ENCODE results near the gene CCDC146. TPM values are rescaled to one million over a fixed set of nuclear protein-coding genes. Genes with fewer than 3 reads are reported as not detected.

The CCDC146 gene
- total and polyA plus RNA-seq, 10 of the 15 experiments (the other 5 are each of a cell fraction or from before 2014, with no cell fraction given), result 0.28 to 5.3 (median 1.3) TPM

DNA sequence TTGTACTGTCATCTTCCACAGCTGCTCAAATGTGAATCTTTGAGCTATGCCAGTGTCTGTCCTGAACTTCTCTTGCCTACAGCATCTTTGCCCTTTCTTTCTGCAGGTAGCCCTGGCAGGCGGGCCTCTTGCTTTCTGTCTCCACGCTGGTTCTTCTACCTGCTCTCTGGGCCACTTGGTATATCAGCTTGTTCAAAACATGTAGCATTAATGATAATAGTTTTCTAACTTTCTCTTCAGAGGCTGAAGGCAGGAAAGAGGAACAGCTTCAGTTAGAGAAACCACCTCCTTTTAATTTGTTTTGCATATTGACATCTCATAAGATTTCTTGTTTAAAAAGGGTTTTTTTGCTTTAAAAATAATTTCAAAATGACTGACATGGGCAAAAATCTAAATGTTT is 78.1 kb downstream of the CCDC146 start:
- in situ Hi-C loops (cut with MboI), result no loop called here
- peak overlapping the region; percentile 78 for H2AFZ ChIP-seq (ENCODE audit: control insufficient read depth, low read depth, low read length)
- intact Hi-C loops (cut with micrococcal nuclease; ENCODE audit: unreplicated experiment), result loop anchor here (5.0 kb wide), 1 partner anchor 43 kb away; no protein-coding TSS in a partner anchor
- peak overlapping the region; percentile 98 for H3K4me2 ChIP-seq (ENCODE audit: control insufficient read depth, insufficient read depth)
- no peak for DNase-seq (ENCODE audit: low read depth, low spot score)
- RAD21 ChIA-PET (ENCODE audit: unreplicated experiment), result interaction anchor here (0.7 to 6.4 kb wide), 10 partner anchors 8 to 134 kb away, joined by 3 to 72 read pairs (median 4); no protein-coding TSS in a partner anchor
- CTCF ChIA-PET, result interaction anchor here (1.0 to 5.3 kb wide), 10 partner anchors 9 to 134 kb away, joined by 3 to 67 read pairs (median 4); no protein-coding TSS in a partner anchor
- peak; percentile 49; the same call in 1 of the 2 replicates for TF ChIP-seq PKNOX1 (IDR thresholded peaks at IDR 0.05)
- TF ChIP-seq NR2C2 (IDR thresholded peaks at IDR 0.05; ENCODE audit: borderline replicate concordance, control insufficient read depth, insufficient read length, low read depth), result no peak
- TF ChIP-seq SPI1 (IDR thresholded peaks at IDR 0.05; ENCODE audit: borderline replicate concordance, insufficient read depth, low read depth, low read length), result peak; percentile 84; the same call in 1 of the 2 replicates
- H3K9ac ChIP-seq (ENCODE audit: control insufficient read depth, insufficient read depth, low read length), result peak overlapping the region; percentile 66
- FAIRE-seq, result no peak
- ATAC-seq, result peak; percentile 18
- H3K9me3 ChIP-seq (replicated peaks; ENCODE audit: control insufficient read depth, insufficient read depth, low read length), result no peaks in the 10 kb centered on the region
- POLR2A ChIA-PET, result interaction anchor here (1.0 to 2.5 kb wide), 3 partner anchors 9 to 46 kb away, joined by 3 to 9 read pairs (median 5); no protein-coding TSS in a partner anchor
- no peaks in the 10 kb centered on the region; the same call in 1 of the 2 replicates for H3K79me2 ChIP-seq (ENCODE audit: control insufficient read depth, insufficient read depth, low read length)
- H3K27me3 ChIP-seq (replicated peaks in 1 of 2; ENCODE audit: control insufficient read depth in 2 of 2, insufficient read depth in 2 of 2, low read length in 1 of 2), result no peaks in the 10 kb centered on the region
- H3K27ac ChIP-seq (ENCODE audit: control insufficient read depth, insufficient read depth), result peak overlapping the region; percentile 81
- no peaks in the 10 kb centered on the region for H4K20me1 ChIP-seq (ENCODE audit: control insufficient read depth, insufficient read depth)
- H3K36me3 ChIP-seq (ENCODE audit: control insufficient read depth in 2 of 2, insufficient read depth in 2 of 2, low read length in 1 of 2), result no peaks in the 10 kb centered on the region
- WGBS (ENCODE audit: insufficient coverage, insufficient replicate concordance, low lambda C conversion rate, missing lambda C conversion rate), result 0% methylated on average over 2 of the region's 2 CpGs
- SMC1A ChIA-PET (ENCODE audit: uncharacterized antibody, unreplicated experiment), result interaction anchor here (0.7 to 8.6 kb wide), 15 partner anchors 8 to 498 kb away, joined by 3 to 124 read pairs (median 5); partner anchors contain the start of gene CCDC146
- peak overlapping the region; percentile 64; the same call in 1 of the 2 replicates for H3K4me3 ChIP-seq
- peaks cover 35% of the 10 kb centered on the region for H3K4me1 ChIP-seq (ENCODE audit: control insufficient read depth, insufficient read depth, low read length)
- no TSS peak for BruUV-seq (replicated peaks)

All from GM12878 (cell line).